Effector CD4-positive, alpha-beta T cell (primary cell): ENCODE results near the gene UNC80.

ENCODE experiments used
- DNase-seq: peaks from one replicate; pipeline ENCODE4 v3.0.0-alpha.2; 2020

UNC80 gene

DNA sequence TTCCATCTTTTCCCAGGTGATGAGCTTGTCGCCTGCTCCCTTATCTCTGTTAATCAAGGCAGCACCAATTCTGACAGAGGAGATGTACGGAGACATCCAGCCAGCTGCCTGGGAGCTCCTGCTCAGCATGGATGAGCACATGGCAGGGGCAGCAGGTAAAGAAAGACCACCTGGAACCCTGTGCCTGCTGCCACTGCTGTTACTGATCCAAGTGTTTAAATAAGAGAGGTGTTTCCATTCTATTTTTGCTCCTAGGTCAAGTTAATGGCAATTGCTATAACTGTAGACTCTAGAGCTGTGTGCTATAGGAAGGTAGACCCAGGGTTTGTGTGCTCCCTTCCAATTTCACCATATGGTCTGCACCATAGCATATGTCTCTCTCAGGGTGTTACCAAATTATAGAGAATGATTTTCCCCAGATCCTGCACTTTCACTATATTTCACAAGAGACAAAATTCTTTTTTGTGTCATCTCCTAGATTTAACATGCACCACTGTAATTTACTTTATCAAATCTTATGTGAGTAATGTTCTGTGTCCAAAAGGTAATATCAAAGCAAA lies 142.2 kb downstream of the UNC80 start:
- DNase-seq = no peak

DNA sequence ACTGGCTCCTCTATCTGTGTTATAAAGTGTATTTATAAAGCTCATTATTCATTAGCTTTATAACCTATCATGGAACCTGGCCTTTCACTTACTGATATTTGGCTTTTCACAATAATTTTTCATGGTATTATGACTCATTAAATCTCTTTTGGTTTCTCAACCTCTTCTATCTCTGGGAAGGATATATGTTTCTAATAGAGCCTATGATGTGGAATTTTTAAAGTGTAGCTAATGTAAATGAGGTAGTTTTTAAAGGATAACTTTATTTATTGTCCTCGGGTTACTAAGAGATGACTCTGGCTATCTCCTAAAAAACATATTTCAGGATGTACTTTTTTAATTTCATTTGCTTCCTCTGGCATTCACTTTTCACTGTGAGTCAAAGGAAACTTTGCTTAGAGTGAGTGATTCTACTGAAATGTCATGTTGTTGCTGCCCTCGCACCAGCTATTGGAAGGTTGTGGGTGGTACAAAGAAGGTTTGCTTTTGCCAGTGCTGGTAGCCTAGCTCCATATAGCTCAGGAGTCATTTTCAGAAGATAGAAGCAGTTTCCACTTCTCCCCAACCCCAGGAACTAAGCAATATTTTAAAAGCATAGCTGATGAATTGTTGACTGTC lies 145.6 kb downstream of the UNC80 start:
- no peak for DNase-seq

DNA sequence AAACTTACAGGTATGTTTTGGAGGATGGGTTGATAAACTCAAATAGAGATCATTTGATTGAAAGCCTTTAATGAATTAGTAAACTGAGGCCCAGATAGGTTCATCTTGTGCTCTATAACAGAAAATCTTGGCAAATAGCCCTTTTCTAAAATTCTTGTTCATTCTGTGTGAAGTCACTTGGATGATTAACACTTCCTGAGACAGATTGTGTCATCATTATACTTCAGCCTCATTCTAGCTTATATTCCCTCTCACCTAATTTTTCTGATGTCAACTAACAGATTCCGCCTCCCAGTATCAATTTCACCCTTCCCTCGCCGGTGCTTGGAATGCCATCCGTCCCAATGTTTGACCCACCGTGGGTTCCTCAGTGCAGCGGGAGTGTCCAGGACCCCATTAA lies 146.6 kb downstream of the UNC80 start:
- DNase-seq = no peak

DNA sequence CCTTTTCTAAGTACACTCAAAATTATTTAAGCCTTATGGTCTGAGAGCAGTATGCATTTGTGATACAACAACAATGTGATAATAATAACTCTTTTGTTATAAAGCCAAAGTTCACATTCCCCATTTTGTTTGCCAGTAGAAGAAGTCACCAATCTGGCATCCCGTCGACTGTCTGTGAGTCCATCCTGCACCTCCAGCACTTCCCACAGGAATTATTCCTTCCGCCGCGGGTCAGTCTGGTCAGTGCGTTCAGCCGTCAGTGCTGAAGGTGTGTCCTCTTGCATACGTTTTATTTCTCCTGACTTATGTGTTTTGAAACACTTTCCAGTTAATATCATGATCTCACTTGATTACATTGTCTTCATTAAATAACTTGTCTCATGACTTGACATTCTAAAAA lies 150.5 kb downstream of the UNC80 start:
- no peak for DNase-seq

DNA sequence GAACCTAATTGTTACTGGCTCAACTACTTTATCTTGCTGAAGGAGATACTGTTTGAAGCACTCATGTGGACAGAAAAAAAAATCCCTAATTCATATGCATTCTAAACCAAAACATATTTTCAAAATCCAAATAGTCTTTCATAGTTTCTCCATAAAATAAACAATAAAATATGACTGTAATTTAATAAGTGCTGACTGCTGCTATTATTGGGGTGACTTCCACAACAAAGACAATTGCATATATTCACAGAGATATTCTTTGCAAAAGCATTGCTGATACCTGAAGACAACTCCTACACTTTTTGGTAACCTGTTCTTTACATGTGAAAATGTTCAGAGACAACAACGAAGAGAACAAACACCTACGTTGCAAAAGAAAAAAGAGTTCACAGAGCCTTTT lies 157.7 kb downstream of the UNC80 start:
- no peak for DNase-seq

DNA sequence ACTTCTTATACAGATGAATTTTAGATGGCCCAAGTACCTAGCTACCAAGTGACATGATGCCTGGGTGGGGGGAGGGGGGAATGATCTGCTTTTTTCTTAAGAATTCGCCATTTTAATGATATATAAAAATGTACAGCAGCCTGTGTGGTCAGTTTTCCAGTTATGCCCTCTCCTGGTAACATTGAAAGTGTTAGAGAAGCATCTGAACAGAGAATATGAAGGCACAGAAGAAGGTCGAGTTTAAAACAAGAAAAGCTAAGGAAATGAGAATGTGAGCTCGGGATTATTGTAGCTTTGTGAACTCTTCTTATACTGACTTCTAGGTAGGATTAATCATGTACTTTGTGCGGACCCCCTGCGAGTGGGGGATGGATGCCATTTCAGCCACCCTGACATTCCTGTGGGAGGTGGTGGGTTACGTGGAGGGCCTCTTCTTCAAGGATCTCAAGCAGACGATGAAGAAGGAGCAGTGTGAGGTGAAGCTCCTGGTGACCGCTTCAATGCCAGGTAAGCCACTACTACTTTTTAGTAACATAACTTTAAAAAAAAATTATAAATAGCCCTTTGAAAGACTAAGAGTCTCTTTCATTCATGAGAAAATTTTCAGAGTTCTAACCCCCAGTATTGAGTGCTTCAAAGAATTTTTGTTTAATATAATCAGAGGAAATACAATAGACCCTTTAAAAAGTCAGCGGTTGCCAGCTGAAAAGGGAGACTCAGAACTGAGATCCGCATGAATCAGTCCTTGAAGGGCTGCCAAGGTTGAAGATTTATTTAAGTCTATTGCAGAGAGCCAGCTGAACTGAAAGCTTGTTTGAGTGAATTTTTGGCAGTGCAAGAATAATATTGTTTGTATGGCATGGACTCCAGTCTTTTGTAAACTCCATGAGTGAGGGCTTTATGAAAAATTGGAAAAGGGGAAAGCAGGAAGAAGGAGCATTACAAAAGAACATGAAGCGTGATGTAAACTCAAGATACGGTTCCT lies 162.2 kb downstream of the UNC80 start:
- DNase-seq = no peak

DNA sequence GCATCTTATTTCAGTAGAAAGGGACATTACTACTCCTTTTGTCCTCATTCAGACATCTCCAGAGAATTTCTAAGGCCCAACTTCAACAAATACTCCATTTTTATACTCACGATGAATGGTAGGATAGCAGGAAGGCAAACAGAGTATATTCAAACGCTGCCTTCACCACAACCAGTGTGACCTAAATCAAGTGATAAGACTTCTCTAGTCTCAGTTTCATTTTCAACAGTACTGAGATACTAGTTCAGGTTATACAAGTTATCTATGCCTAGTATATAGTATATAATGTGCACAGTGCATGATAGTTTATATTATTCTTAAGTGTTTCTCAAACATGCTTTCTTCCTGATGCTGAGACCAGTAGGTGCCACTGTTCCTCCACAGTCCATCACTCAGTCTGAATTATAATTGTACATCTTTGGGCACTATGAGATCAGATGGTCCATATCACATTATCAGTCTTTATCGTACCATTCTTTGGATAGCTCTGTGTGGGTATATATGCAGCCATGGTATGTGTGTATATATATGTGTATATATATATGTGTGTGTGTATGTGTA lies 164.6 kb downstream of the UNC80 start:
- DNase-seq = no peak

DNA sequence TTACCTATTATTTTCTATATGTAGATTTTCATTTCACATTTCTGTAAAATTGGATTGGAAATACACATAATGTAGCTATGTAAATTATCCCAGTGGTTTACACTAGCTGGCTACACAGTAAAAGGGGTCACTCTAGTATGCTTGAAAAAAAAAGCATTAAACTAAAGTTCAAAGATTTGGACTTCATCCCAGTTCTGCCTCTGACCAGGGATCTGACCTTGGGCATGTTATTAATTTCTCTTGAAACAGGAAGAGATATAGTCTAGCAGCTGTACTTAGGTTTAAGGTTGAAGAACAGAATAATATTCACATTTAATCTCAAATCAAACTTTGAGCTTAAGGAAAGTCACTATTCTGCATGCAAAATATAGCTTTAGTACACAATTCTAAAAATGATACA lies 166.3 kb downstream of the UNC80 start:
- DNase-seq = no peak

DNA sequence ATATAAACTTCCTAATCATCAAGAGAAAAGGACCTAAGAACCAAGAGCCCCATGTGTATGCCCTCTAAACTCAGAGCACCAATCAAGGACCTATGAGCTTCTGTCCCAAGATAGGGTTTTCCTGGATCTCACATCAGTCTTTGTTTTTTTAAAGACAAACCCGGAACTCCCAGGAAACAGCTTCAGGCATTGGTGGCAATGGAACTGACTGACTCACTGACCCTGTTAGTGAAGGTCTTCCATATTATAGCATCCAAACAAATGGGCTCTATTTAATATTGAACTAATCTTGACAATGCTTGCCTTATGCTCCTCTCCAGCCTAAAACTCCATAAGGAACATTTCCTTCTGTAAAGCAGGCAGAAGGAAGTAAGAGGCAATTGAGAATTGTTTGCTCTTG lies 167.3 kb downstream of the UNC80 start:
- no peak for DNase-seq

DNA sequence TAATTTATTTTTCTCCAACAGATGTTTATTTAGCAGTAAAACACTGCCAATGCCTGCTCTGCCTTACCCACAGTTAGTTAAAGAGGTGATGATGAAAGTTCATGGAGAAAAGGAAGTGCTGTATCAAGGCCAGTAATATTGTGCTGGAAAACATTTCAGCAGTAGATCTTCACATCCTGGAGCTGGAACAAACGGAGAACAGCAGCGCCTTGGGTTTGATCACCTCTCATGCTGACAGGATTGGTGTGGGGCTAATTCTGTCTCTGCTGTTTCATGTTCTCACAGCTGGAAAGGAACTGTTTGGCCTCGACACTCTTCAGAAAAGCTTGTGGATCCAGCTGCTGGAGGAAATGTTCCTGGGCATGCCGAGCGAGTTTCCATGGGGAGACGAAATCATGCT lies 169.3 kb downstream of the UNC80 start:
- no peak for DNase-seq

DNA sequence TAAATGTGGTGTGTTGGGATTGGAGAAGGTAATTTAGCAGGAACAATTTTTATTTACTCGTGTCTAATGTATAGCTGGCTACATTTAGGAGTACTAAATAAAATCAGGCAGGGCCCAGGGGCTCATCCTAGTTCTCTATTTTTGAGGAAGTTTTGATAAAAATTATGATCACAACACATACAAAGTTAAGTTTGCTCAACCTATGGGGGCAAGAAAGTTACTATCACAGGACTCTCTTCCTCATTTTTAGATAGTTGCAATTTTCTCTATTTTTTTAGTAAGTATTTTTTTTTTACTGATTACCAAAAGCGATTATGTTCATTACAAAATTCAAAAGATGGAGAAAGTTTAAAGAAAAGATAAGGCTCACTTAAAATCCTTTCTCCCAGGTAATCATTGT lies 170.8 kb downstream of the UNC80 start:
- DNase-seq = no peak

DNA sequence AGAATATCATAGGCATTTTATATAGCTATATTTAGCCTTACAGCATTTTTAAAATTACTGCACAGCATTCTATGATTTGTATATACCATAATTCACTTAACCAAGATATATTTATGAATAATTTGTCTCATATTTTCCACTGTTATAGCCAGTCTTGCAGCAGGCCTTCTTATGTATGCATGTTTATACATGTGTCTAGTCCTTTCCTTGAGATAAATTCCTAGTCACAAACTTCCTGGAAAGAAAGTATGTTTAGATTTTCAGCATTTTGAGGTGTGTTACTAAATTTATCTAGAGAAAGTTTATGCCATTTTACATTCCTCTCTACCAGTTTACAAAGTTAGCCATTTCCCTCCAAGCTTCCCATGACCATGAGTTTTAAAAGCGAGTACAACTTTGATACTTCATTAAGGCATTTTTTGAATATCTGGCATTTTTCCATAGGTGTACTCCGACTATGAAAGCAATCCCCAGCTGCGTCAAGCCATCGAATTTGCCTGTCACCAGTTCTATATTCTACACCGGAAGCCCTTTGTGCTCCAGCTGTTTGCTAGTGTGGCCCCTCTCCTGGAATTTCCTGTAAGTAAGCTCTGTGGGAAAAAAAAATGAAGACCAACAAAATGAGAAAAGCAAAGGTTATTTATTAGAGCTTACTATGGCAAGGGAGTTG lies 171.4 kb downstream of the UNC80 start:
- no peak for DNase-seq

DNA sequence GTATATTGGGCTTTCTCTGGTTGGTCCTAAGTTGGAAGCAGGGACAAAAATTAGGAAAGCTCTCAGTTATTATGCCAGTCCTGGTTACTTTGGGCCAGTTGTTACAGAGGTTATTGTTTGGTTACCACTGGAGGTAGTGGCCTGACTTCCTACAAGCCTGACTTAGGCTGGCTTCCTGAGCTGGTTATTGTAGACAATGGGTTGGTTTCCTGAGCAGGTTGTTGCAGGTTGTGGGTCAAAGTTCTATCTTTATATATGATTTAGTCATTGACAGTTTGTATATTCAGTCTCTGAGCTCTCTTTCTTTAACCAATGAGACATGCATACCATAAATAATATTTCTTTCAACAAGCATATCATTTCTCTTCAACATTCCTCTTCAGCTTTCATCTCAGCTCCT lies 172.1 kb downstream of the UNC80 start:
- DNase-seq = no peak

DNA sequence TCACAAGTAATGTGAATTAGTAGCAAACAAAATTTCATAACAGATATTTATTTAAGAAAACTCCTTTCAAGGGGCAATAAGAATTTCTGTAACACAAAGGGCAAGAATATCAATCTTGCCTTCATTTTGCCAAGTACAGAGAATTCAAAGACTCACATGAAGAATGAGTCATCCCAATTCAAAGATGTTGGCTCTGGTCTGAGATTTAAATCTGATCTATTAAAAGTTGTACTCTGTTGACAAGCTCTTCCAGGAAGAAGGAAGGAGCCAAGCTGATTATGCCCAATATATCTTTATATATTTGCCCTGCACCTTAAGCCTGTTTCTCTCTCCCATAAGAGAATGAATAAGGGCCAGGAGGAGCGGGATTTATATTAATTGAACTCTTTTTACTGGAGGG lies 174.9 kb downstream of the UNC80 start:
- no peak for DNase-seq

DNA sequence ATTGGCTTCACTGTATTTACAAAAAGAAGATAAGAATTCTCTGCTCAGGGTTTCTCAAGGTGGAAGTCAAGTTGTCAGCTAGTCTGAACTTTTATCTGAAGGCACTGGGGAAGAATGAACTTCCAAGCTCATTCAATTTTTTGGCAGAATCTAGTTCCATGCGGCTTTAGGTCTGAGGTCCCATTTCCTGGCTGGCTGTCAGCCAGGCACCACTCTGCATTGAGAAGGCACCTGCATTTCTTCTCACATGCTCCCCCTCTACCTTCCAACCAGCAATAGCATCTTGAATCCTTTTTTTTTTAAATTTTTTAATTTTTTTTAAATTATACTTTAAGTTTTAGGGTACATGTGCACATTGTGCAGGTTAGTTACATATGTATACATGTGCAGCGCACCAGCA lies 184.6 kb downstream of the UNC80 start:
- DNase-seq = no peak

DNA sequence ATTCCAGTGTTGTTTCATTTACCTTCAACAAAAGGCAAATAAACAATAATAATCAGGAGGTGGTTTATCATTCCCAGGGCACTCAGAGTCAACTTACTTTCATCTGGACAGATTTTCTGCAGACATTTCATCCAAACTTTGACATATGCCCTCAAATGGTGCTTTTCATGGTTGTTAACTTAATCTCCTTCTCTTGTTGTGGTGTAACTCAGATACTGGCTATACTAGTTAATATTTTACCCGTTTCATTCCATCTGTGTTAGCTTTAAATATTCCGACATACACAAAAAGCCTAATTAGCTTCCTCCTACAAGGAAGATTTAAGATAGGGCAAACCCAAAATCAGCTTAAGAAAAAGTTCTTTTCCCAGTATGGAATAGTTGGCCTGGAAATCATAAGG lies 186.4 kb downstream of the UNC80 start:
- no peak for DNase-seq

DNA sequence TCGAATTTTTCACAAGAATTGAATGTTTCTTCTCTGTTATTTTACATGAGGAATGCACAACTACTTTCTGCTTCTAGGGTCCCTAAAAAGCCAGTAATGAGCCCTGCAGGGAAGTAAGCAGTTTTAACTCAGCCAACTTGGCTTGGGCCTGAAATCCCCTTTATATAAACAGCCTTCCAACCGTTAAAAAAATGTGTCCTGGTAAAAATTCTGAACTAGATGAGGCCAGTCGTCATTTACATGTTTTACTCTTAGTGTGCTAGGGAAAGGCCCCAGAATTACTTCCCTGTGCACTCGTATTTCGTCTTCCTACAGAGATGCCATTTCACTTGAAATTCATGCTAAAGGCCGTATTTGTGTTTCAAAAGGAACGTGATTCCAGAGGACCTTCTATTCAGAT lies 188.4 kb downstream of the UNC80 start:
- DNase-seq = no peak

DNA sequence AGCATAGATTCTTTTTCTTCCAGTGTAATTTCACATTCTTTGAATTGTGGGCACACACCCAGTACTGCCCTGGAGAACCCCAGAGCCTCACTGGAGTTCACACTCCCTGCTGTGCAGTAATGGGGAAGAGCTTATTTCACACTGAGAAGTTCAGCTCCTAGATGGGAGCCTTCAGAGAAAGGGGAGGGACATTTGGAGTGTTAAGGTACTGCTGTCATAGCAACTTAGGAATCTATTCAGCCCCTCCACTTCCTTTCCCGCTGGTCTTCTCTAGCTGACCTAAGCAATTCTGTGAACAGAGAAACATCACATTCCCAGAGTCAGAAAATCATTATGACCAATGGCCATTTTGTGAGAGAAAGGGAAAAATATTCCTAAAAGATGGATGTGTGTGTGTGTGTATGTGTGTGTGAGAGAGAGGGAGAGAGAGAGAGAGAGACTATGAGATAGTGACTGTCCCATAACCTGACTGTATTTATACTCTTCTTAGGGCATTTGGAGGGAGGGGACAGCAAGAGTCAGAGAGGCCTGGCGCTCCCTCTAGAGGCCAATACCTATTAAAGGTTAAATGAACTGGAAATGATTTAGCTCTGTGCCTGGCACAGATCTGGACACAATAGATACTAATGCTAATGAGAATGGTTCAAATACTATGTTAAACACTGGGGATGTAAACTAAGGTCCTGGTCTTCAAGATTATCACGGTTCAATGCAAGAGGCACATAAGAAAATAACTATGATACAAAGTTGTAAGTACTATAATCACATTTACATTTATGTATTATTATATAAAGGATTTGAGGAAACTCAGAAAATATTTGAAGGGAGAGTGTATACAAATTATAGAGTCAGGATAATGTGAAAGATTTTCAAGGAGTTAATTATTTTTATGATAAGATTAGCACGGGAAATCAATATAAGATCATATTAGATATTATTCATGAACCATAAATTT lies 189.3 kb downstream of the UNC80 start:
- no peak for DNase-seq

DNA sequence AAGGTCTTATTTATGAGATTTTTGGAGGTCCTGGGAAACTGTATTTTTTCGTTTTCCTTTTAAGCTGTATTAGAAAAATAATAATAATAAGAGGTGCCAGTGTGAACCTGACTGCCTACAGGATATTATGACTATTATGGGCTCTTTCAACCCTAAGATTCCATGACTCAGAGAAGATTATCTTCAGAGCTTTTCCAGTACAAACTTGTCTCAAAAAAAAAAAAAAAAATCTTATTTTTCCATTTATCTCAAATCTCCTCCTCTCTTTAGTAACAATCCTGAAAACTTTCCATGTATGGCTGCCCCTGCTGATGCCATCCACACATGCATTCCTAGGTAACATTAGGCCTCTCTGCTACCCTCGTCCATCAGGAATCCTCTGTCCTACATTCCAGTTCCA lies 194.1 kb downstream of the UNC80 start:
- DNase-seq = no peak

DNA sequence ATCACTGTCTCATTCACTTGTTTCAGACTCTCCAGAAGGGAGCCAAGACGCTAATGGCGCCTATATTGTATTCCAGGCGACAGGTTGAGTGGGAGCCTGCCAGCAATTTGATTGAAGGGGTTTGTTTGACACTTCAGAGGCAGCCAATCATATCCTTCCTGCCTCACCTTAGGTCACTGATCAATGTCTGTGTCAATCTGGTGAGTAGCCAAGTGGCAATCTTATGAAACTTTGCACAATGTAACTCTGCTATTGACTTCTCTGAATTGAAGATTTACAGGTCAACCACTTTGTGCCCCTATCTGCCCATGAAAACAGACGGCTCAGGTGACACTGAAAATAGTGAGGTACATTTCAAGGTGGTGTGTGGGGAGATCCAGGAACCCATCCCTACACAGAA lies 198.1 kb downstream of the UNC80 start:
- DNase-seq = no peak

DNA sequence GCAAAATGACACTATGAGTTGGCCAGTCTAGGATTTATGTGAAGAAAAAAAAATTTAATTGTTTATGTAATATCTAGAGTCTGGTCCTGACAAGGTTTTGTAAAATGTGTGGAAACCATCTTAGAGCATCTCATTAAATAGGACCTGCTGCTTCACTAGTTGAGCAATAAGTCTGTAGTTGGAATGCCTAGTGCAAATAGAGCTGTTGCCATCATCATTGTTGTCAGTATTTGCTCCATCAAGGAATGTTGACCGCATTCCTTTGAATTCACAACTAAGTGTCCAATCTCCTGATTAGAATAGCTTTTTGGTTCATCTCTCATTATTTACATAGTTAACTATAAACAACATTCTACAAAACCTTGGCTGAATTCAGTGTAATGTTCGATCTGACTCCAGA lies 198.6 kb downstream of the UNC80 start:
- DNase-seq = no peak

DNA sequence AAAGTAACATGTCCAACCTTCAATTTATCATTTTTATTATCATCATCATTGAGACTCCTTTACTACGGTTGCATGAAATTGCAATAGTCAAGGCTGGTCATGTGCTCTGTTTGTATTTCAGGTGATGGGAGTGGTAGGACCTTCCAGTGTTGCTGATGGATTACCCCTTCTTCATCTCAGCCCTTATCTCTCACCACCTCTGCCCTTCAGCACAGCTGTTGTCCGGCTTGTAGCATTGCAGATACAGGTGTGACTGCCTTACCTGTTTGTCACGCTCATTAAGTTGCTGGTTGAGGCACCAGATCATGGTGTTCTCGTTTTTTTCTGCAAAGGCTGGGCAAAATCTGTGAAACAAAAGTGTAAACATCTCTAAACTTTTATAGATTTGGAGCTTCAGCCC lies 199.1 kb downstream of the UNC80 start:
- DNase-seq = no peak
